HEK293 (cell line): Measurements from ENCODE around the gene ADM5.

ENCODE experiments used
- CTCF ChIA-PET: fragments of 350-600 bp; formaldehyde crosslinking; extraction: SDS; loops from one replicate; lab custom pipeline; 2021; ENCODE audit warnings: antibody characterized with exemption; lab: Yijun Ruan, JAX
- POLR2A ChIA-PET: fragments of 300-600 bp; formaldehyde crosslinking; extraction: SDS; loops from one replicate; lab custom pipeline; 2020; ENCODE audit warnings: antibody characterized with exemption, inconsistent platforms; lab: Yijun Ruan, JAX
- H3K27ac ChIP-seq: fragments of 200-500 bp; sonication (Bioruptor generic); 2 replicates; pipeline ENCODE4 v1.5.1; 2014; ENCODE audit warnings: low read depth, low read length, control low read depth, inconsistent platforms; ENCODE audit errors: extremely low read depth
- H3K36me3 ChIP-seq, 2 experiments: fragments of 200-500 bp in 1 of 2; sonication (Bioruptor generic) in 1 of 2; 1 replicate in 1 of 2; 2 replicates in 1 of 2; pipeline ENCODE4 v1.5.1; 2014 to 2017; ENCODE audit warnings: inconsistent platforms in 2 of 2, low read length in 2 of 2; ENCODE audit not compliant: control insufficient read depth in 2 of 2, insufficient read depth in 1 of 2
- H3K4me1 ChIP-seq: fragments of 200-500 bp; sonication (Bioruptor generic); 2 replicates; pipeline ENCODE4 v1.5.1; 2014; ENCODE audit warnings: mild to moderate bottlenecking, low read length, inconsistent platforms; ENCODE audit not compliant: control insufficient read depth, insufficient read depth
- H3K4me3 ChIP-seq: 2 replicates; pipeline ENCODE4 v1.5.1; 2011; ENCODE audit warnings: low read depth, mild to moderate bottlenecking, control low read depth, low read length, moderate library complexity
- H3K9me3 ChIP-seq: fragments of 200-500 bp; sonication (Bioruptor generic); 2 replicates; pipeline ENCODE4 v1.5.1; 2014; ENCODE audit warnings: low read depth, low read length, inconsistent platforms; ENCODE audit not compliant: control insufficient read depth, insufficient read depth
- KLF1 ChIP-seq: fragments of 450-650 bp; formaldehyde crosslinking; IDR thresholded peaks from 2 replicates; pipeline ENCODE4 v1.5.1; 2016; ENCODE audit warnings: missing biosample characterization, missing genetic modification characterization
- KLF9 ChIP-seq: fragments of 450-650 bp; formaldehyde crosslinking; IDR thresholded peaks from 2 replicates; pipeline ENCODE4 v1.5.1; 2016; ENCODE audit warnings: missing biosample characterization, missing genetic modification characterization, low read depth
- SETDB1 ChIP-seq: IDR thresholded peaks from one replicate; pipeline ENCODE4 v1.6.1; 2017; ENCODE audit warnings: mild to moderate bottlenecking, low read length, moderate library complexity, mixed read lengths; ENCODE audit not compliant: insufficient read length
- SP2 ChIP-seq: fragments of 450-650 bp; formaldehyde crosslinking; IDR thresholded peaks from 2 replicates; pipeline ENCODE4 v1.5.1; 2016; ENCODE audit warnings: missing biosample characterization, missing genetic modification characterization
- WT1 ChIP-seq: fragments of 450-650 bp; formaldehyde crosslinking; IDR thresholded peaks from 2 replicates; pipeline ENCODE4 v1.5.1; 2016; ENCODE audit warnings: missing biosample characterization, missing genetic modification characterization
- YY1 ChIP-seq: fragments of 450-650 bp; formaldehyde crosslinking; IDR thresholded peaks from 2 replicates; pipeline ENCODE4 v1.5.1; 2018; ENCODE audit warnings: missing biosample characterization, missing genetic modification characterization
- ZNF146 ChIP-seq: fragments of 450-650 bp; formaldehyde crosslinking; IDR thresholded peaks from 2 replicates; pipeline ENCODE4 v1.5.1; 2016; ENCODE audit warnings: missing biosample characterization, missing genetic modification characterization
- ZNF157 ChIP-seq: fragments of 450-650 bp; formaldehyde crosslinking; IDR thresholded peaks from 2 replicates; pipeline ENCODE4 v1.5.1; 2016; ENCODE audit warnings: missing biosample characterization, missing genetic modification characterization
- ZNF2 ChIP-seq: fragments of 450-650 bp; formaldehyde crosslinking; IDR thresholded peaks from 2 replicates; pipeline ENCODE4 v1.5.1; 2016; ENCODE audit warnings: missing biosample characterization, missing genetic modification characterization
- ZNF211 ChIP-seq: fragments of 450-650 bp; formaldehyde crosslinking; IDR thresholded peaks from 2 replicates; pipeline ENCODE4 v1.5.1; 2016; ENCODE audit warnings: low read depth, missing biosample characterization, missing genetic modification characterization
- ZNF24 ChIP-seq: fragments of 450-650 bp; formaldehyde crosslinking; IDR thresholded peaks from 2 replicates; pipeline ENCODE4 v1.5.1; 2016; ENCODE audit warnings: missing biosample characterization, missing genetic modification characterization
- ZNF274 ChIP-seq, 2 experiments: fragments of 200-500 bp in 1 of 2; fragments of 450-650 bp in 1 of 2; sonication (Bioruptor generic) in 1 of 2; formaldehyde crosslinking in 1 of 2; IDR thresholded peaks; 2 replicates each; pipeline versions ENCODE4 v1.5.1 to v1.6.1; 2014 to 2016; ENCODE audit warnings: borderline replicate concordance in 1 of 2, inconsistent platforms in 1 of 2, low read length in 1 of 2, missing biosample characterization in 1 of 2, missing genetic modification characterization in 1 of 2
- ZNF324 ChIP-seq: fragments of 450-650 bp; formaldehyde crosslinking; IDR thresholded peaks from 2 replicates; pipeline ENCODE4 v1.5.1; 2016; ENCODE audit warnings: missing biosample characterization, missing genetic modification characterization
- ZNF416 ChIP-seq: fragments of 450-650 bp; formaldehyde crosslinking; IDR thresholded peaks from 2 replicates; pipeline ENCODE4 v1.5.1; 2016; ENCODE audit warnings: missing biosample characterization, missing genetic modification characterization
- ZNF610 ChIP-seq: fragments of 450-650 bp; formaldehyde crosslinking; IDR thresholded peaks from 2 replicates; pipeline ENCODE4 v1.5.1; 2016; ENCODE audit warnings: missing biosample characterization, missing genetic modification characterization, borderline replicate concordance
- ZNF658 ChIP-seq: fragments of 450-650 bp; formaldehyde crosslinking; IDR thresholded peaks from 2 replicates; pipeline ENCODE4; 2016; ENCODE audit warnings: missing biosample characterization, missing genetic modification characterization
- TF ChIP-seq, protein P1 (sequence below): fragments of 450-650 bp; formaldehyde crosslinking; IDR thresholded peaks from 2 replicates; pipeline ENCODE4 v1.5.1; 2016; ENCODE audit warnings: missing biosample characterization, missing genetic modification characterization
- TF ChIP-seq, protein P2 (sequence below): fragments of 450-650 bp; formaldehyde crosslinking; IDR thresholded peaks from 2 replicates; pipeline ENCODE4 v1.5.1; 2016; ENCODE audit warnings: missing biosample characterization, missing genetic modification characterization, low read depth

ADM5 gene

GRCh38 chr19:49727217-49728030 lies 38.0 kb downstream of the ADM5 start:
- ChIA-PET CTCF (interaction anchor here (0.6 to 2.6 kb wide), 3 partner anchors 10 to 137 kb away, joined by 3 to 15 read pairs (median 3); no protein-coding TSS in a partner anchor), POLR2A (no interaction called here)
- Histone ChIP-seq H3K4me1 (no peaks in the 10 kb centered on the region), H3K27ac (no peak overlapping the region), H3K9me3 (no peaks in the 10 kb centered on the region), H3K36me3 (no peaks in the 10 kb centered on the region; a peak in 1 of 3 replicates), H3K4me3 (no peak overlapping the region)
- TF ChIP-seq KLF9 (tag by site-specific recombination) (no peak), ZNF157 (tag by site-specific recombination) (no peak), ZNF274 (IDR thresholded peaks at IDR 0.05; ENCODE audit: low read length) (no peak), ZNF274 (tag by site-specific recombination; IDR thresholded peaks at IDR 0.05; ENCODE audit: borderline replicate concordance) (no peak), ZNF146 (tag by site-specific recombination) (no peak), ZNF610 (no peak), ZNF2 (tag by site-specific recombination) (no peak), KLF1 (tag by site-specific recombination) (no peak), ZNF324 (no peak), ZNF416 (no peak), SETDB1 (no peak), ZNF211 (tag by site-specific recombination) (no peak)
- TF ChIP-seq, protein P1, sequence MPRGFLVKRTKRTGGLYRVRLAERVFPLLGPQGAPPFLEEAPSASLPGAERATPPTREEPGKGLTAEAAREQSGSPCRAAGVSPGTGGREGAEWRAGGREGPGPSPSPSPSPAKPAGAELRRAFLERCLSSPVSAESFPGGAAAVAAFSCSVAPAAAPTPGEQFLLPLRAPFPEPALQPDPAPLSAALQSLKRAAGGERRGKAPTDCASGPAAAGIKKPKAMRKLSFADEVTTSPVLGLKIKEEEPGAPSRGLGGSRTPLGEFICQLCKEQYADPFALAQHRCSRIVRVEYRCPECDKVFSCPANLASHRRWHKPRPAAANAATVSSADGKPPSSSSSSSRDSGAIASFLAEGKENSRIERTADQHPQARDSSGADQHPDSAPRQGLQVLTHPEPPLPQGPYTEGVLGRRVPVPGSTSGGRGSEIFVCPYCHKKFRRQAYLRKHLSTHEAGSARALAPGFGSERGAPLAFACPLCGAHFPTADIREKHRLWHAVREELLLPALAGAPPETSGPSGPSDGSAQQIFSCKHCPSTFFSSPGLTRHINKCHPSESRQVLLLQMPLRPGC (tag by site-specific recombination): no peak

DNA sequence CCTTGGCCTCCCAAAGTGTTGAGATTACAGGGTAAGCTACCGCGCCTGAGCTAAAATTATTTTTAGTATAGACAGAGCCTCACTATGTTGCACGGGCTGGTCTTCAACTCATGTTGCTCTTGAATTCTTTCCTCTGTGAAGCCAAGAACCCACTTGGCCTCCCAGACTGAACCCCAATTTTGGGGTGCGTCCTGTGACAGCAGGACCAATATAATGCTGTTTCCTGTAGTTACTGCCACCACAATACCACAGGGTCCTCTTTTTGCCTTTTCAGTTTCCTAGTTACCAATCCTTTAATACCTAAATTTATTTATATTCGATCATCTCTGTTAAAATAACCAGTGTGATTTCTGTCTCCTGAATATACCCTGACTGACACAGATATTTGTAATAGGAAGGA lies 40.8 kb downstream of the ADM5 start:
- no peak overlapping the region for H3K27ac ChIP-seq
- TF ChIP-seq ZNF658 (tag by site-specific recombination): no peak
- TF ChIP-seq ZNF24 (tag by site-specific recombination): no peak
- no peak for TF ChIP-seq SP2 (tag by site-specific recombination)
- TF ChIP-seq WT1 (tag by site-specific recombination): no peak
- TF ChIP-seq, protein P2, sequence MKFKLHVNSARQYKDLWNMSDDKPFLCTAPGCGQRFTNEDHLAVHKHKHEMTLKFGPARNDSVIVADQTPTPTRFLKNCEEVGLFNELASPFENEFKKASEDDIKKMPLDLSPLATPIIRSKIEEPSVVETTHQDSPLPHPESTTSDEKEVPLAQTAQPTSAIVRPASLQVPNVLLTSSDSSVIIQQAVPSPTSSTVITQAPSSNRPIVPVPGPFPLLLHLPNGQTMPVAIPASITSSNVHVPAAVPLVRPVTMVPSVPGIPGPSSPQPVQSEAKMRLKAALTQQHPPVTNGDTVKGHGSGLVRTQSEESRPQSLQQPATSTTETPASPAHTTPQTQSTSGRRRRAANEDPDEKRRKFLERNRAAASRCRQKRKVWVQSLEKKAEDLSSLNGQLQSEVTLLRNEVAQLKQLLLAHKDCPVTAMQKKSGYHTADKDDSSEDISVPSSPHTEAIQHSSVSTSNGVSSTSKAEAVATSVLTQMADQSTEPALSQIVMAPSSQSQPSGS (tag by site-specific recombination): no peak
- H3K36me3 ChIP-seq: no peaks in the 10 kb centered on the region; a peak in 1 of 3 replicates
- ChIA-PET CTCF (interaction anchor here (1.6 kb wide), 1 partner anchor 13 kb away, joined by 10 read pairs; no protein-coding TSS in a partner anchor), POLR2A (interaction anchor here (0.5 kb wide), 1 partner anchor 778 kb away, joined by 5 read pairs; no protein-coding TSS in a partner anchor)
- H3K4me3 ChIP-seq: no peak overlapping the region
- H3K9me3 ChIP-seq: no peaks in the 10 kb centered on the region
- no peaks in the 10 kb centered on the region for H3K4me1 ChIP-seq

- no peak overlapping the region for H3K4me3 ChIP-seq
- H3K27ac ChIP-seq: no peak overlapping the region
- no peak for TF ChIP-seq ZNF146 (tag by site-specific recombination)
- no peak for TF ChIP-seq YY1 (tag by site-specific recombination)
- H3K36me3 ChIP-seq: no peaks in the 10 kb centered on the region; a peak in 1 of 3 replicates
- no peaks in the 10 kb centered on the region for H3K4me1 ChIP-seq
- CTCF ChIA-PET: interaction anchor here (0.6 kb wide), 2 partner anchors 21 to 152 kb away, joined by 3 read pairs; no protein-coding TSS in a partner anchor
- H3K9me3 ChIP-seq: no peaks in the 10 kb centered on the region
- POLR2A ChIA-PET: no interaction called here
Measured at GRCh38 chr19:49738268-49738667, 48.9 kb downstream of the ADM5 start.
